ENCODE results near the gene IL6R.

Gene IL6R

GRCh38 chr1:154429118-154429517 lies 24.0 kb downstream of the IL6R start:
- Mint-ChIP-seq H3K36me3 (peaks cover 8% of the 10 kb centered on the region), H3K4me1 (peaks cover 37% of the 10 kb centered on the region), H3K4me3 (no peak overlapping the region), H3K27ac (no peak overlapping the region), H3K9me3 (no peaks in the 10 kb centered on the region)
- ATAC-seq (no peak), DNase-seq (ENCODE audit: low spot score in 2 of 2) (no peak)

DNA sequence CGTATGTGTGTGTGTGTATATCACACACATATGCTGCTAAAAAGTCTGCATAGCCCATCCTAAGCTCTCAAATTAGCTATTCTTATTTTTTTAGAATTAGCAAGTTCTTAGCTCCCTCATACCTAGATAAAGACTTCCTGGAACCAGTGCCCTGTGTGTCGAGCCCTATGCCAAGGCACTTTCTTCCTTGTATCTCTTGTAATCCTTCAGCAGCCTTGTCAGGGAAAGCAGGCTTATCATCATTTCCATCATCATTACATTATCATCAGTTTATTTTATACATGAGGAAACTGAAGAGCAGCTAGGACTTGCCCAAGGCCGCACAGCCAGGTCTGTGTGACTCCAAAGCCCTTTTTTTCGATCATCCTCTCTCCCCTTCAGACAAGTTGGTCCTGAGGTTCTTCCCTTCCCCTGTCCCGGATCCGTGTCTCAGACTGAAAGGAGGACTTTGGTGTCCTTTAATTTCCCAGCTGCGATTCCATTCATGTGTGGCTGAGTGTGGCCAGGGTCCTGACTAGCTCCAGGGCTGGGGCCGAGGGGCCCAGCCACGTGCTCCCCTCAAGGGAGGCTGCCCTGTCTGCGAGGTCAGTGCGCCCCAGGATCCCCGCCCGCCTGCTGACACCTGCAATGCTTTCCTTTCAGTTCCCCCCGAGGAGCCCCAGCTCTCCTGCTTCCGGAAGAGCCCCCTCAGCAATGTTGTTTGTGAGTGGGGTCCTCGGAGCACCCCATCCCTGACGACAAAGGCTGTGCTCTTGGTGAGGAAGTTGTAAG lies 24.9 kb downstream of the IL6R start:
- no peak overlapping the region for H3K27ac Mint-ChIP-seq
- DNase-seq (ENCODE audit: low spot score in 2 of 2) = no peak
- peak overlapping the region; percentile 13 for H3K4me3 Mint-ChIP-seq
- peaks cover 8% of the 10 kb centered on the region for H3K36me3 Mint-ChIP-seq
- H3K9me3 Mint-ChIP-seq = no peaks in the 10 kb centered on the region
- peaks cover 37% of the 10 kb centered on the region for H3K4me1 Mint-ChIP-seq
- ATAC-seq = no peak

GRCh38 chr1:154430903-154431302 lies 25.8 kb downstream of the IL6R start:
- Mint-ChIP-seq H3K4me1 (peaks cover 35% of the 10 kb centered on the region), H3K9me3 (no peaks in the 10 kb centered on the region), H3K36me3 (peaks cover 8% of the 10 kb centered on the region), H3K4me3 (peak overlapping the region; percentile 13), H3K27ac (peak overlapping the region; percentile 44)
- ATAC-seq = no peak
- no peak for DNase-seq (ENCODE audit: low spot score in 2 of 2)

DNA sequence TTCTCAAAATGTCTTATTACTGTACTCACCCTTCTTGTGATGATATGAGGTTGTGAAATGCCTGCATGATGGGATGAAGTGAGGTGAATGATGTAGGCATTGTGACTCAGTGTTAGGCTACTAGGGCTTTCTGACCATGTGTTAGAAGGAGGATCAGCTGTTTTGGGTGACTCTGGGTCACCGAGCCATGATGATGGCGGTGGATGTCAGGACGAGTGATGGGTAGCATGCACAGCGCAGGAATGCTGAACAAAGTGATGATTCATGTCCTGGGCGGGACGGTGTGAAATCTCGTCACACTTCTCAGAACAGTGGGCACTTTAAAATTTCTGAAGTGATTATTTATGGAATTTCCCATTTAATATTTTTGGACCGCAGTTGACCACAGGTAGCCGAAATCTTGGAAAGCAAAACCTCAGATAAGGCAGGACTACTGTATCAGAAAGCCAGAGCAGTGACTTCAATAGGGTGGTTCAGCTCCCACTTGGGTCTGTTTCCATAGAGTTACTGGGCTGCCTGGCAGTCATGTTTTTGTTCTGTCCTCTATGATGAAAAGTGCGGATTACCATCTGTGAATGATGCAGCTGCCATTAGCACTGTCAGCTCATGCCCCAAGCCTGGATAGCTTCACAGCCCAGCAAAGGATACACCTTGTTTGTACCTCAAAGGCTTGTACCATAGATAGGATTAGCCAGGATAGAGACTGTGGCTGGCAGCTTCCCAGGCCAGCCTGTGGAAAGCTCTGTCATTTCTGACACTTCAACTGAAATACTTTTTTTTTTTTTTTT lies 26.6 kb downstream of the IL6R start:
- H3K4me1 Mint-ChIP-seq = peaks cover 30% of the 10 kb centered on the region

DNA sequence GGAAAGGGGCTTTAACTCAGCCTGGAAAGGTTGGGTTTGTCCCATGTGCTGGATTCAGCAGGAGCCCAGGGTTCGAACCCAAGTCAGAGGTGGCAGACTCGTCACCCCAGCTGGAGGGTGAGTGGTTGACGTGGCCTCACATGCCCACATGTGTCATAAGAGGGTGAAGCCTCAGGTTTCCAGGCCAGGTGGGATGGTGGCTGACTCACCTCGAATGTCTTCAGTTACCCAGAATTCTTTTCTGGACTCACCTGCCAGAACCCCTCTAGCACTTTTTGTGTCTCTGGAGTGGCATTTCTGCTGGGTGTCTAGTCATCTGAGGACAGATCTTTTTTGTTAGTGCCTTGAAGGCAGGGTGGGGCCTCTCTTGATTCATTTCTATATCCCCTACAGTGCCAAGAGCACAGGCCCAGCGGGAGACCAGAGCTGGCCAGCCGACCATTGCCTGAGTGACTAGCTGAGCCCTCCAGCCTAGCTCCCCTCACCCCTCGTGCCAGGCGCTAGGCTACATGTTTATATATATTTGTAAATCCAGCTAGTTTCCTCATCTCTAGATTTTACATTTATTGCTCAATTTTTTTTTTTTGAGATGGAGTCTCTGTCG lies 28.1 kb downstream of the IL6R start:
- H3K36me3 Mint-ChIP-seq = peaks cover 20% of the 10 kb centered on the region
- no peak overlapping the region for H3K27ac Mint-ChIP-seq
- ATAC-seq (peak; percentile 11), DNase-seq (ENCODE audit: low spot score in 2 of 2) (no peak)
- no peaks in the 10 kb centered on the region for H3K9me3 Mint-ChIP-seq
- H3K4me1 Mint-ChIP-seq = peaks cover 36% of the 10 kb centered on the region
- H3K4me3 Mint-ChIP-seq = no peak overlapping the region

More for the DNA sequence above, 26.6 kb downstream of the IL6R start:
- no peaks in the 10 kb centered on the region for H3K9me3 Mint-ChIP-seq
- ATAC-seq (peak; percentile 96), DNase-seq (ENCODE audit: low spot score in 2 of 2) (peak; percentile 50 to 84)
- H3K27ac Mint-ChIP-seq = peak overlapping the region; percentile 44
- H3K4me3 Mint-ChIP-seq = peak overlapping the region; percentile 3
- H3K36me3 Mint-ChIP-seq = peaks cover 11% of the 10 kb centered on the region

GRCh38 chr1:154434346-154435085 lies 29.4 kb downstream of the IL6R start:
- Mint-ChIP-seq H3K36me3 (peaks cover 20% of the 10 kb centered on the region), H3K4me3 (no peak overlapping the region), H3K9me3 (no peaks in the 10 kb centered on the region), H3K4me1 (peaks cover 45% of the 10 kb centered on the region), H3K27ac (no peak overlapping the region)
- DNase-seq (ENCODE audit: low spot score in 2 of 2) (no peak), ATAC-seq (no peak)

DNA sequence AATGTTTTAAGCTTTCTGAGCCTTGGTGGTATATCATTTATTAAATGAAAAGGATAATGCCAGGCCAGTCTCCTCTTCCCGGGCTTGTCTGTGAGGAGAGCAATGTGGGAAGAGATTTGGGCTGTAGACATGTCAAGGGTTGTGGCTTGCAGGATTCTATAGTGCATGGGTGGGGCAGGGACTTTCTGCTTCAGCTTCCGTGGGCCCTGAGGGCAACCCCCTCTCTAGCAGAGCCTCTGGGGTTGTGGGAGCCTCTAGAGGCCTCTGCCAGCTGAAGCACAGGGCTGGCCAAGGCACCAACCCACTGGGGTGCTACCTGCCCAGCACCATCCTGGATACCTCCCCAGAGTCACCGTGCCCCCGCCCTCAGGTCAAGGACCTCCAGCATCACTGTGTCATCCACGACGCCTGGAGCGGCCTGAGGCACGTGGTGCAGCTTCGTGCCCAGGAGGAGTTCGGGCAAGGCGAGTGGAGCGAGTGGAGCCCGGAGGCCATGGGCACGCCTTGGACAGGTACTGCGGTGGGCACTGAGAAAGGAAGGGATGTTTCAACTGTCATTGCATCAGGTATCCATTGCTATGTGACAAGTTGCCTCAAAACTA lies 30.6 kb downstream of the IL6R start:
- no peak overlapping the region for H3K4me3 Mint-ChIP-seq
- ATAC-seq (no peak), DNase-seq (ENCODE audit: low spot score in 2 of 2) (no peak)
- no peak overlapping the region for H3K27ac Mint-ChIP-seq
- peaks cover 20% of the 10 kb centered on the region for H3K36me3 Mint-ChIP-seq
- no peaks in the 10 kb centered on the region for H3K9me3 Mint-ChIP-seq
- peaks cover 50% of the 10 kb centered on the region for H3K4me1 Mint-ChIP-seq

GRCh38 chr1:154436433-154436832 lies 31.3 kb downstream of the IL6R start:
- Mint-ChIP-seq H3K4me1 (peaks cover 50% of the 10 kb centered on the region), H3K36me3 (peaks cover 17% of the 10 kb centered on the region)

DNA sequence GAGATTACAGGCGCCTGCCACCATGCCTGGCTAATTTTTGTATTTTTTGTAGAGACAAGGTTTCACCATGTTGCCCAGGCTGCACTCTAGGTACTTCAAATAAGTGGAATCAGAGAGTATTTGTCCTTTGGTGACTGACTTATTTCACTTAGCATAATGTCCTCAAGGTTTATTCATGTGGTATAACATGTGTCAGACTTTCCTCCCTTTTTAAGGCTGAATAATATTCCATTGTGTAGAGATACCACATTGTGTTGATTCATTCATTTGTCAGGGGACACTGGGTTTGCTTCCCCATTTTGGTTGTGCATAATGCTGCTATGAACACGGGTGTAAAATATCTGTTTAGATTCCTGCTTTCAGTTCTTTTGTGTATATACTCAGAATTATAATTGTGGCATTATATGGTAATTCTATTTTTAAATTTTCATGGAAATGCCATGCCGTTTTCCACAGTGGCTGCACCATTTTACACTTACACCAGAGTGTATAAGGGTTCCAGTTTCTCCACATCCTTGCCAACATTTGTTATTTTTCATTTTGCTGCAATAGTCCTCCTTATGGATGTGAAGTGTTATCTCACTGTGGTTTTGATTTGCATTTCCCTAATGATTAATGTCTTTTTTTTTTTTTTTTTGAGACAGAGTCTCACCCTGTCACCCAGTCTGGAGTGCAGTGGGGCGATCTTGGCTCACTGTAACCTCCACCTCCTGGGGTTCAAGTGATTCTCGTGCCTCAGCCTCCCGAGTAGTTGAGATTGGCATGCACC lies 35.1 kb downstream of the IL6R start:
- H3K9me3 Mint-ChIP-seq = no peaks in the 10 kb centered on the region
- peak; percentile 67 for ATAC-seq
- H3K4me3 Mint-ChIP-seq = peak overlapping the region; percentile 39
- peak overlapping the region; percentile 87 for H3K27ac Mint-ChIP-seq
- no peak for DNase-seq (ENCODE audit: low spot score in 2 of 2)
- peaks cover 24% of the 10 kb centered on the region for H3K36me3 Mint-ChIP-seq
- peaks cover 60% of the 10 kb centered on the region for H3K4me1 Mint-ChIP-seq

More at GRCh38 chr1:154436433-154436832, 31.3 kb downstream of the IL6R start:
- ATAC-seq = no peak
- no peak for DNase-seq (ENCODE audit: low spot score in 2 of 2)
- Mint-ChIP-seq H3K9me3 (no peaks in the 10 kb centered on the region), H3K27ac (no peak overlapping the region), H3K4me3 (no peak overlapping the region)

GRCh38 chr1:154441241-154441888 lies 36.2 kb downstream of the IL6R start:
- DNase-seq (ENCODE audit: low spot score in 2 of 2) (no peak), ATAC-seq (no peak)
- H3K9me3 Mint-ChIP-seq = no peaks in the 10 kb centered on the region
- peaks cover 31% of the 10 kb centered on the region for H3K36me3 Mint-ChIP-seq
- no peak overlapping the region for H3K4me3 Mint-ChIP-seq
- peak overlapping the region; percentile 23 for H3K27ac Mint-ChIP-seq
- peaks cover 70% of the 10 kb centered on the region for H3K4me1 Mint-ChIP-seq

GRCh38 chr1:154442006-154442740 lies 37.0 kb downstream of the IL6R start:
- Mint-ChIP-seq H3K9me3 (no peaks in the 10 kb centered on the region), H3K4me1 (peaks cover 70% of the 10 kb centered on the region), H3K36me3 (peaks cover 32% of the 10 kb centered on the region), H3K27ac (peak overlapping the region; percentile 23), H3K4me3 (no peak overlapping the region)
- ATAC-seq = no peak
- no peak for DNase-seq (ENCODE audit: low spot score in 2 of 2)

- no peak for ATAC-seq
- no peak overlapping the region for H3K4me3 Mint-ChIP-seq
- no peak for DNase-seq (ENCODE audit: low spot score in 2 of 2)
- H3K27ac Mint-ChIP-seq = no peak overlapping the region
- H3K36me3 Mint-ChIP-seq = peaks cover 27% of the 10 kb centered on the region
- peaks cover 62% of the 10 kb centered on the region for H3K4me1 Mint-ChIP-seq
- no peaks in the 10 kb centered on the region for H3K9me3 Mint-ChIP-seq
These were observed 38.3 kb downstream of the IL6R start for GRCh38 chr1:154443274-154444013.

DNA sequence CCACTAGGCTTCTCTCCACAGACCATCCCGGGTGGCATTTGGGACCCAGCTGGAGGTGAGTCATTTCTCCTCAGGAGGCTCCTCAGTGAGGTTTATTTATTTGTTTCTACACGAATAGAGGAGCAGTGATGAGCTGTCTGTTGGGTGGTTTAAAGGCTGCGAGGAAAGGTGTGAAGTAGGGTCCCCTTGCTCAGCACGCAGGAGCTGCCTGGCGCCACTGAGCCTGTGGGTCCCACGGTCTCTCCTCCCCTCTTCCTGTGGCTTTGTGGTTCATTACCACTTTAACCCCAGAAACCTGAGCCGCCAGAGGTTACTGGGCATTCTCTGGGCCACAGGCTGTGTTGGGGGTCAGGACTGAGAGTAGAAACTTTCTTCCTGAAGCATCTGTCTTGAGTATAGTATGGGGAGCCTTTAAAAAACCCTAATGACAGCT lies 39.9 kb downstream of the IL6R start:
- no peaks in the 10 kb centered on the region for H3K9me3 Mint-ChIP-seq
- peaks cover 27% of the 10 kb centered on the region for H3K36me3 Mint-ChIP-seq
- peaks cover 50% of the 10 kb centered on the region for H3K4me1 Mint-ChIP-seq
- peak; percentile 29 to 86 for DNase-seq (ENCODE audit: low spot score in 2 of 2)
- peak overlapping the region; percentile 64 for H3K27ac Mint-ChIP-seq
- H3K4me3 Mint-ChIP-seq = no peak overlapping the region
- ATAC-seq = peak; percentile 82
